Tibial nerve (tissue), 4 donors: Measurements from ENCODE around the gene RGN. TPM values are rescaled to one million over a fixed set of nuclear protein-coding genes. Genes with fewer than 3 reads are reported as not detected.

Source experiments
- DNase-seq, 2 donors: peaks; one replicate each; pipeline ENCODE4 v3.0.0-alpha.2; 2019; ENCODE audit warnings: low spot score in 2 of 2
- H3K27ac ChIP-seq, 4 donors: fragments of 200-600 bp; sonication (generic) in 3 of 4; one replicate each; pipeline ENCODE4 v1.5.1; 2017 to 2019; ENCODE audit warnings: mild to moderate bottlenecking in 1 of 4
- H3K27me3 ChIP-seq, 2 donors: fragments of 200-600 bp; sonication (generic) in 1 of 2; one replicate each; pipeline versions ENCODE4 v1.5.1 to v1.6.0; 2017 to 2019
- H3K36me3 ChIP-seq, 3 donors: fragments of 200-600 bp; sonication (generic); one replicate each; pipeline ENCODE4 v1.5.1; 2018 to 2019
- H3K4me1 ChIP-seq, 4 donors: fragments of 200-600 bp; sonication (generic) in 3 of 4; one replicate each; pipeline ENCODE4 v1.5.1; 2017 to 2019
- H3K4me3 ChIP-seq, 4 donors: fragments of 200-600 bp; sonication (generic) in 3 of 4; one replicate each; pipeline ENCODE4 v1.5.1; 2017 to 2019; ENCODE audit warnings: mild to moderate bottlenecking in 1 of 4, moderate library complexity in 1 of 4
- H3K9me3 ChIP-seq, 4 donors: fragments of 200-600 bp; sonication (generic) in 3 of 4; one replicate each; pipeline ENCODE4 v1.5.1; 2017 to 2019
- CTCF ChIP-seq, 5 experiments: fragments of 200-600 bp in 3 of 5; fragments of 450-650 bp in 2 of 5; sonication (generic) in 3 of 5; IDR thresholded peaks; one replicate each; pipeline ENCODE4 v1.5.1; 2016 to 2019; ENCODE audit warnings: antibody characterized with exemption in 5 of 5, mild to moderate bottlenecking in 3 of 5, moderate library complexity in 2 of 5
- EP300 ChIP-seq, 2 donors: sonication (generic); formaldehyde crosslinking; IDR thresholded peaks; one replicate each; pipeline ENCODE4 v1.6.1; 2017; ENCODE audit warnings: antibody characterized with exemption in 2 of 2, mild to moderate bottlenecking in 1 of 2
- POLR2A ChIP-seq, 2 donors: fragments of 450-650 bp; IDR thresholded peaks; one replicate each; pipeline ENCODE4 v1.6.1; 2017; ENCODE audit warnings: antibody characterized with exemption in 2 of 2, mild to moderate bottlenecking in 2 of 2, moderate library complexity in 2 of 2
- WGBS, 2 donors: methylation state at CpG; one replicate each; pipeline ENCODE4 v1.1.5; 2018; 5-methylcytosine and 5-hydroxymethylcytosine counted together
- total RNA-seq, 4 donors: library from RNA; depleted of rRNA; stranded (reverse); fragments of >200 nt; gene quantifications; one replicate each; pipeline ENCODE4 v1.1.0, GENCODE V29; 2016

RGN gene
- total RNA-seq, result 1 to 10 TPM in 1 of 4 donors, under 1 TPM in 2, not detected in 1; 0.60 to 2.5 (median 0.87) TPM

DNA sequence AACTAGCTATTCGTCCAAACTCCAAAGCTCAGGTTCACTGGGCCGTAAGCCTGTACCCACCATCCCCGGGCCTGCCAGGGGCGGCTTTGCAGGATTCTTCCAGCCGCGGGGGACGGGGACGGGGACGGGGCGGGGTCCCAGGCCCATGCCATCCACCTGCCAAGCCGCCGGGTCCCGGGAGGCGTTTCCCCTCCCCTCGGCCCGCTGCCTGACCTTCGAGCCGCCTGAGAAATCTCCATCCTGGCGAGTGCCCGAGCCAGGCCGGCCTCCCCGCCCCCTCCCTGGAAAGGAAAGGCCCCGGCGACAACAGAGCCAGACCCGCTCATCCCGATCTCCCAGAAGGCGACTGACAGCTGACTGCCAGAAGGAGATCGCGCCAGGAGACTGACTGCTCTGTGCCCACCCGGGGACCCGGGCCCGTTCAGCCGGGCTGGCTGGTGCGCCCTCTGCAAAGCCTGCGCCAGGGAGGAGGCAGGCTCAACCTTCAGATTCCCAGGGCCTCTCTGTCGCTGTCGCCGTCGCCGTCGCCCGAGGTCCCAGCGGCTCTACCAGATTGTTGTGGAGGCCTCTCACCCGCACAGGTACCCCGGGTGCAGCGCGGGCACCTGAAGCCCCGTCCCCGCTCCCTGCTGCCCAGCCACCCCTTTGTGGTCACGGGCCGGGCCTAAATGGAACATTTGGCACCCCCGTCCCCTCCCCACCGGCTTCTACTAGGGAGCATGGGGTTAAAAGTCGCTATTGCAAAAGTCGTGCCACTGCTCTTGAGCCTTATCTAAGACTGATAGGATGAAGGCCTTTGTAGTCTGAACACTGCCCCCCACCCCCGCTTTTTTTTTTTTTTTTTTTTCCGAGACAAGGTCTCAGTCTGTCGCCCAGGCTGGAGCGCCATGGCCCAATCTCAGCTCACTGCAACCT is at the start of gene RGN:
RGN (plus strand) TSS at position 315 of the 915 bp plus-strand sequence. CDS start 2,702 bp downstream, outside the sequence.
- H3K4me1 ChIP-seq, result peaks cover 0 to 4% (median 0%) of the 10 kb centered on the region in 4 donors
- 50 to 53% methylated on average over 14 to 36 of the region's 59 CpGs for WGBS, 2 donors
- no peak for TF ChIP-seq EP300 (IDR thresholded peaks at IDR 0.05)
- no peak for TF ChIP-seq CTCF (IDR thresholded peaks at IDR 0.05)
- no peak for TF ChIP-seq POLR2A (IDR thresholded peaks at IDR 0.05)
- no peaks in the 10 kb centered on the region for H3K36me3 ChIP-seq
- H3K27me3 ChIP-seq, result peaks cover 0 to 8% of the 10 kb centered on the region in 2 donors
- DNase-seq, result no peak
- H3K4me3 ChIP-seq, result peak within 1 kb of the TSS in 1 of 4 donors; percentile 28
- H3K27ac ChIP-seq, result no peak within 1 kb of the TSS
- no peaks in the 10 kb centered on the region for H3K9me3 ChIP-seq

DNA sequence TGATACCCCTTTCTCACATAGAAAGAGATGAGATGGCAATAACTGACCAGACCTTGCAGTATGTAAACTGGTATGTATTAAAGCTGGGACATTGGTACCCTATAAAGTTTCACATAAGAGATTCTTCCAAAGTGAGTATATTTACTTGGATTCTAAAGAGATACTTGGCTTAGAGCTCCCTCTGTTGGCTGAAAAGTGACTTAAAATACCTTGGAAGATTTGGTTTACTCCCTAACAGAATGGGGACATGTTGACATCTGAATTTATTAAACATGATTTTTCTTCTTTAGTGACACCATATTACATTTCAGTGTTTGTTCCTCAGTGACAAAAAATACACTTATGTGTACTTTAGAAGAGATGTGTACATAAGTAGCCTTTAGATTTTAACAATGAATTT is 47.9 kb upstream of the RGN start:
- H3K27me3 ChIP-seq, result peaks cover 0 to 10% of the 10 kb centered on the region in 2 donors
- H3K4me3 ChIP-seq, result no peak overlapping the region
- no peaks in the 10 kb centered on the region for H3K9me3 ChIP-seq
- no peaks in the 10 kb centered on the region for H3K4me1 ChIP-seq
- DNase-seq, result peak in 1 of 2 donors; percentile 66
- no peak for TF ChIP-seq EP300 (IDR thresholded peaks at IDR 0.05)
- TF ChIP-seq CTCF (IDR thresholded peaks at IDR 0.05), result peak; percentile 29 to 66 (median 56)
- TF ChIP-seq POLR2A (IDR thresholded peaks at IDR 0.05), result no peak
- no peak overlapping the region for H3K27ac ChIP-seq
- H3K36me3 ChIP-seq, result no peaks in the 10 kb centered on the region

GRCh38 chrX:47047989-47048388 is 30.3 kb upstream of the RGN start:
- 52 to 75% methylated on average over 3 to 5 of the region's 5 CpGs for WGBS, 2 donors
- Histone ChIP-seq H3K36me3 (no peaks in the 10 kb centered on the region), H3K9me3 (no peaks in the 10 kb centered on the region), H3K27ac (no peak overlapping the region), H3K27me3 (no peaks in the 10 kb centered on the region), H3K4me1 (no peaks in the 10 kb centered on the region), H3K4me3 (no peak overlapping the region)
- no peak for DNase-seq
- no peak for TF ChIP-seq POLR2A (IDR thresholded peaks at IDR 0.05)
- no peak for TF ChIP-seq EP300 (IDR thresholded peaks at IDR 0.05)
- no peak for TF ChIP-seq CTCF (IDR thresholded peaks at IDR 0.05)

DNA sequence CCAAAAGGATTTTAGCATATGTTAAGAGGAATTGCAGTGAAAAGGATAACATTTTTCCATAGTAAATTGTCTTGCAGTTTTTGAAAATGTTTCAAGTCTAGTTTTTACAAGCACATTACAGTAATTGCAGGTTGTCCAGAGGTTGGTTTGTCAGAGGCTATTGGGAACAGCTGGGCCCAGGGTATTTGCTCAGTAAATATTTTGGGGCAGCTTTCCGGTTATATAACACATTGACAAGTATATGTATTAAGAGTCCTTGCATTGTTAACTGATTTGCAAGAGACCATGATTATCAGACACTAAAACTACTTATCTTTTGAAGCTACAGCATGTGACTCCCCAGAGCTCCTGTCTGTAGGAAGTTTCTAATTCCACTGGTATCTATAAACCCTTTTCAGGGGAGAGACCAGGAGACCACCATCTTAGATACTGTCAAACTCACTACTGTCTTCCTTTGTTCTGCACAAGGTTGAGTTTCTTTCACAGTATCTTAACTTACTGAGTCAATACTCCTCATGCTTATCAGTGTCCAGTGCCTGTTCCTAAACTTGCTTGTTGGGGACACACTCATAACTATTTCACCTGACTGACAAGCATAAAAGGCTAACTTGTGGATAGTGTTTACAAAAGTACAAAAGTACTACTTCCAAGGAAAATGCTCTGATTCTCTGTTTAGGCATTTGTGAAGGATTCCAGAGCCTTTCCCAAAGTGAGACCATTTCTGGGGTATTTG is 18.9 kb upstream of the RGN start:
- Histone ChIP-seq H3K4me3 (no peak overlapping the region), H3K9me3 (no peaks in the 10 kb centered on the region), H3K4me1 (no peaks in the 10 kb centered on the region), H3K27ac (no peak overlapping the region), H3K27me3 (peaks cover 0 to 32% of the 10 kb centered on the region in 2 donors), H3K36me3 (peaks cover 0 to 7% (median 0%) of the 10 kb centered on the region in 3 donors)
- no peak for DNase-seq
- TF ChIP-seq EP300 (IDR thresholded peaks at IDR 0.05), result no peak
- TF ChIP-seq POLR2A (IDR thresholded peaks at IDR 0.05), result no peak
- TF ChIP-seq CTCF (IDR thresholded peaks at IDR 0.05), result no peak
- 68 to 89% methylated on average over 1 of the region's 1 CpG for WGBS, 2 donors
